Measurements from ENCODE around the gene MRPL48.
A peak's percentile ranks its signal among the peaks of the same experiment; 100 is the strongest.
"Not testable (repeated sequence)": the region's sequence is repeated elsewhere in the genome, so short reads cannot be mapped to it uniquely, and the experiment has no call there.

MRPL48 gene

GRCh38 chr11:73779084-73779902 is 8.4 kb upstream of the MRPL48 start:
- peak; percentile 98 to 99 for DNase-seq

- no peak for DNase-seq
Observed at GRCh38 chr11:73781303-73781702, 6.4 kb upstream of the MRPL48 start.

- no peak for DNase-seq
Observed at GRCh38 chr11:73783483-73784020, 4.1 kb upstream of the MRPL48 start.

DNA sequence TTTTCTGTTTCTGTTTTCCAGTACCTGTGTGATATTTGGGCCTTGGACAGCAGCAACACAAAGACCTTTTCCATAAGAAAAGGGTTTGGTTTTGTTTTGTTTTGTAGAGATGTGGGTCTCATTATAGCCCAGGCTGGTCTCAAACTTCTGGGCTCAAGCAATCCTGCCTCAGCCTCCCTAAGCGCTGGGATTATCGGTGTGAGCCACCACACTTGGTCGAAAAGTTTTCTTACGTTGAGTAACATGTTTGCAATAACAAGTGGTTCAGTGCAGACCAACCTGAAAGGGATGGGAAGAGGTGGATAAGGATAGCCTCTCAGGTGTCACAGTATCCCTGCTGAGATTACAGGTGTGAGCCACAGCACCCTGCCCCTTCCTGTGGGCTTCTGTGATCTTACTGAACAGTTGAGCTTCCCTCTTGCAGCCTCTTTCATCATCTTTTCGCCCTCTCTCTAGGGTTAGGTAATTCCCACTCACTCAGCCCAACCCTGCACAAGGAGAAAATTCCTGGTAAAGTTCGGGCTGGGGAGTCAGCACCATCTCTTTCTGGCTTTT is 3.5 kb upstream of the MRPL48 start:
- no peak for DNase-seq

- DNase-seq = no peak
Observed at GRCh38 chr11:73784734-73785133, 2.9 kb upstream of the MRPL48 start.

GRCh38 chr11:73785467-73785866 is 2.2 kb upstream of the MRPL48 start:
- DNase-seq = not testable (repeated sequence)

- no peak for DNase-seq
Observed at GRCh38 chr11:73787051-73787642, 527 bp upstream of the MRPL48 start.

DNA sequence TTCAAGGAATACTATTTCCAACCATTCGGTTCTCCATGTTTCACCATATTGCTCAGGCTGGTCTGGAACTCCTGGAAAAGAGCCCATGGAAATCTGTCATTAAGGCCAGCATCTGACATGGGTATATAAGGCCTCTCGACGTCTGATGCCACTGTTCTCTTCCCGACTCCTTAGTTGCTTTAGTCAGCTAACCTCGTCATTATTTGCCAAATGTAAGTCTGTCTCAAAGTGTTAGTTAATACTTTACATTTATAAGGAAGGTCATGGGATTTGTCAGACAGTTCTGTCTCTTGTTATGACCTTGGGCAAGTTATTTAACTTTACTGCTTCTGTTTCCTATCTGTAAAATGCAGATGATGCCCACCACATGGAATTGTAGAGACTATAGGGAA is 1.6 kb downstream of the MRPL48 start:
- no peak for DNase-seq

GRCh38 chr11:73792584-73792983 is 4.9 kb downstream of the MRPL48 start:
- no peak for DNase-seq

DNA sequence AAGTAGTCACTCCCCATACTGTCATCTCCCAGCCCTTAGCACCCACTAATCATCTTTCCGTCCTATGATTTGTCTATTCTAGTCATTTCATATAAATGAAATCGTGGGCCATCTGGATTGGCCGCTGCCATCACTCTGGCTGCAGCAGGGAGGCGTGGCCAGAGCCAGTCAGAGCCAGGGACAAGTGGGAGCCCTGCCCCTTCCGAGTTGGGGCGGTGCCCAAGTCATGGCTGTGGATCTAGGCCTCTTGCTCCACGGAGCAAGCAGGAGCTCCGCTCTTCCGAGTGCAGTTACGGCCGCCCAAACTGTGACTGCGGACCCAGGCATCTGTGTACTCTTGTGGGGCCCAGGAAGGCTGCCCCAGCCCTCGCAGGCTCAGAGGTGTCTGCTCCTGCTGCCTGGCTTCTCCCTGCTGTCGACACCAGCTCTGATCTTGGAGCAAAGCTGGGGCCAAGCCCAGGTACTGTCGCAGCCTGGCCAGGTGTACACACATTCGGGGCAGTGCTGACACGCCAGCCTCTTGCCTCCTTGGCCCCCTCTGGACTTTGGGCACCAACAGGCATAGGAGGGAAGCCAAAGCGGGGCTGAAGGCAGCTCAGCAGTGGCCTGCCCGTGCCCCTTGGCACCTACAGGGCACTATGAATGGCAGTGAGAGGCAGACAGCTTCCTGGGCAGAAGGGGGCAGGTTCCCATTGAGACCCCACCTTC is 8.4 kb downstream of the MRPL48 start:
- peak in 1 of 2 experiments; percentile 7 for DNase-seq

- peak; percentile 48 to 70 for DNase-seq
Observed at GRCh38 chr11:73797457-73797856, 9.8 kb downstream of the MRPL48 start.

DNA sequence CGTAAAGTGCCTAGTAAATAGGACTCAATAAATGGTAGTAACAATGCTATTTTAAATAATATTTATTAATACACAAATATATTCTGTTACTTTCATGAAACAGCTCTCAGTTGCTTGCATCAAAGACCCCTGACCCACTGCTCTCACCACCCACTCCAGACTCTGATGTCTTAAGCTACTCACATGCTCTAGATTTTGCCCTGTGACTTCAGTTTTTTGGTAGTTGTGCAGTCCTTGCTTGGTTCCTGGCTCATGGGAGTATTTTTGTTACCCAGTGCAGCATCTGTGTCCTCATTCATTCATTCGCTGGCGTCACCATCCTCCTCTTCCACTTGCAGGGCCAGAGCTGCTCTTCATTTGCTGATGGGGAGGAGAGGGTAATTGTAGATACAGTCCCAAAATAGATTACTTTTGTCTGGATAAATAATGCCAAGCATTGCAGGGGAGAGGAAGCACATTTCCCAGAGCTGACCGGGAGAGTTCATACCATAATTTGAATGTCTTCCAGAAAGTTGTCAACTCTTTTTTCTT is 12.7 kb downstream of the MRPL48 start:
- DNase-seq = no peak

DNA sequence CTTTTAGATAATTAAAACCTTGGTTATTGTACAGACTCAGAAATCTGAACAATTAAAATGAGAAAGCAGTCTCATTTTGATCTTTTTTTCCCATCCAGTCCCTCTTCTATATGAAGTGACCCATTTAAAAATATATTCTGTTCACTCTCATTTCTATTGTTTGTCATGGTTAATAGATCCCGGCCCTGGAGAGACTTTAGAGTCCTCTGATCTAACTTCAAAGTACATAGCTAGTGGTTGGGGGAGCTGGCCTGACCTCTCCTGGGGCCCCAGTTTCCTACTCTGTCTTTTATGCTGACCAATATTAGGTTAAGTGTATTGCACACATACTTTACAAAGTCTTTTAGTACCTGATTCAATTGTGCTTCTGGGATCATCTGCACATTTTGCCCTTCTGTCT is 13.5 kb downstream of the MRPL48 start:
- DNase-seq = no peak

DNA sequence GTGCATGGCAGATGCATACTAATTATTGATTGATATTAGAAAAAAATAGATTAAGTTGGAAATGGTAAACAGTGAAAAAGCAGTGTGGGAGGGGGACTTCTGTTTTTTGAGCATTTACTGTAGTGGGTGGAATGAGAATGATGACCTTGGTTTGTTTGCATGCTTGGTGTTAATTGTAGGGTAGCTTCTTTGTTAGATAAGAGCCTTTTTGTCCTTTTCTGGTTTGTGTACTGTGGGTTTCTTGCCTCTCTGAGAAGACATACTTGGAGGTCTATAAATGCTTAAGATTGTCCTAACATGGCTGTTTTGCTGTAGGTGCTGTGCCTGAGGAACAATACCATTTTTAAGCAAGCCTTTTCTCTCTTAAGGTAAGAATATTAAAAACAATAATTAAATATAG is 17.0 kb downstream of the MRPL48 start:
- DNase-seq = no peak

GRCh38 chr11:73808052-73808451 is 20.4 kb downstream of the MRPL48 start:
- no peak for DNase-seq

- no peak for DNase-seq
Observed at GRCh38 chr11:73810637-73811036, 23.0 kb downstream of the MRPL48 start.

GRCh38 chr11:73812234-73812633 is 24.6 kb downstream of the MRPL48 start:
- no peak for DNase-seq

DNA sequence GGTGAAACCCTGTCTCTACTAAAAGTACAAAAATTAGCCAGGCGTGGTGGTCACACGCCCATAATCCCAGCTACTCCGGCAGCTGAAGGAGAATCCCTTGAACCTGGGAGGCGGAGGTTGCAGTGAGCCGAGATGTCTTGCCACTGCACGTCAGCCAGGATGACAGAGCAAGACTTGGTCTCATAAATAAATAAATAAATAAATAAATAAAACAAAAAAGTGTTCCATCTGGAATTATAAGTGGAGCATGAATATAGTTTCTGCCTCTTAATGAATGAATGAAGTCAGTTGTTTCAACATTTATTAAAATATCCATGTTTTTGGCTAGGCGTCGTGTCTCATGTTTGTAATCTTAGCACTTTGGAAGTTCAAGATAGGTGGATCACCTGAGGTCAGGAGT is 27.1 kb downstream of the MRPL48 start:
- no peak for DNase-seq

GRCh38 chr11:73818846-73819245 is 31.2 kb downstream of the MRPL48 start:
- peak in 1 of 2 experiments; percentile 67 for DNase-seq

GRCh38 chr11:73830261-73830660 is 42.6 kb downstream of the MRPL48 start:
- DNase-seq = no peak

DNA sequence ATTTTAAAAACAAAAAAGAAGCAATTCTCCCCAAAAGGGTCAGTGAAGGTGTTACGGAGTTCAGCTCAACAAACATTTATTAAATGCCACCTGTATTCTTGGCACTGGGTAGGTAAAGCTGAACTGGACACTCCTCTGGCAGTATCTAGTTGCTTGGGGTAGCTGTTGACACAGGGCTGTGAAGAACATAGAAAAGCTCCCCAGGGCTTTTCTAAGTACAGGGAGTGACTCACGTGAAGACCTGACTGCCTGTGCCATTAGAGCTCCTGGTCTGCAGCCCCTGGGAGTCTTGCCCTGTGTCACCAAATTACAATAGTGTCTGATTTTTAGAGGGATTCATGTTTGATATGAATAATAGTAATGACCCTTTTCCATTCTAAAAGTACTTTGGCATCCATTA is 45.4 kb downstream of the MRPL48 start:
- no peak for DNase-seq

GRCh38 chr11:73838443-73839122 is 50.9 kb downstream of the MRPL48 start:
- DNase-seq = no peak

DNA sequence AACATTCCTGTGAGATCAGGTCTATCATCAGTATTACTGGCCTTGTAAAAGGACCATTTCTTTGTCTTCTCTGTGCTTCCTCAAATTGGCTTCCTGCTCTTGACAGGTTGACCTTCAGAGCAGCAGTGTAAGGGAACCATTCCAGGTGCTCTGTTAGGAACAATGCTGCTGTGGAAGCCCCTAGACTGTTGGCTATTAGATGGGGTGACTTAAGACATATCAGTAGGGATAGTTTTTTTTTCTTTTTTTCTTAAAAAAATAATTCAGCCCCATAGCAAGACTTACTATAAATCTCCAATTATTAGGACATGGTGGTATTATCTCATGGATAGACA is 51.4 kb downstream of the MRPL48 start:
- DNase-seq = no peak

All from NCI-H2081 (cell line).